Measurements from ENCODE around the gene SAMD1. TPM values are rescaled to one million over a fixed set of nuclear protein-coding genes. Genes with fewer than 3 reads are reported as not detected.

The SAMD1 gene
- total and polyA plus RNA-seq, 2 experiments from 2014 or later: 112 to 136 TPM

DNA sequence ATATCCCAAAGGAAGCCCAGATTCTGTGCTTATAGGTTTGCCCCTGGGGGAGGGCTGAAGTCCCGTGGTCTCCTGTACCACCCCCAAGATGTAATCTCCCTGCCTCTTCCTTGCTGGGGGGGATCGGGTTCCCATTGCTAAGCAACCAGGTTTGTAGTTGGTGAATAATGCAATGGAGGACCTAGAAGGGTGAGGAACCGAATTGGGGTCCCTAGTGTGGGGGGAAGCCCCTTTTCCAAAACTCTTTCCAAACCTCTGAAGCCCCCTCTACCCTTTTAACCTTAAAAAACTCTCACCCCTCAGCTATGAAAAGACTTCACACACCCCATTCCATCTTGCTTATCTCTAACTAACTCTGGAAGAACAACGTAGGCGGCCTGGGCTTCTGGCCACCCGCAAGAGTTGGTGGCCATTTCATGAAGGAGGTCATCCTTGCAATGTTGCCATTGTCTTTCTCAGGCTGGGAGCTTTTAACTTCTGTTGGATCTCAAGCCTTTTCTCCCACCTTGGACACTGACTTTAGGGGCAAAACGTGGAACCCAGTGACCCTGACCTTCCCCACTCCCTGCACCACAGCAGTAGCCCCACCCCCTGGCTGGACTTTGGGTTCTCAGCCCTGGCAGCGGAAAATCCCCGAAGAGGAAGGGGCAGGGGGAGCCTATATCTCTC, 29.3 kb downstream of the SAMD1 start:
- peaks cover 23% of the 10 kb centered on the region for H3K27me3 ChIP-seq
- H3K9me3 ChIP-seq (ENCODE audit: low read depth): no peaks in the 10 kb centered on the region
- DNase-seq (ENCODE audit: low read depth in 1 of 2, low spot score in 1 of 2): peak in 1 of 2 donors; percentile 44
- H3K4me3 ChIP-seq: no peak overlapping the region
- H3K36me3 ChIP-seq: no peaks in the 10 kb centered on the region
- peaks cover 4% of the 10 kb centered on the region for H3K4me1 ChIP-seq (ENCODE audit: low read depth)
- TF ChIP-seq, protein P1, sequence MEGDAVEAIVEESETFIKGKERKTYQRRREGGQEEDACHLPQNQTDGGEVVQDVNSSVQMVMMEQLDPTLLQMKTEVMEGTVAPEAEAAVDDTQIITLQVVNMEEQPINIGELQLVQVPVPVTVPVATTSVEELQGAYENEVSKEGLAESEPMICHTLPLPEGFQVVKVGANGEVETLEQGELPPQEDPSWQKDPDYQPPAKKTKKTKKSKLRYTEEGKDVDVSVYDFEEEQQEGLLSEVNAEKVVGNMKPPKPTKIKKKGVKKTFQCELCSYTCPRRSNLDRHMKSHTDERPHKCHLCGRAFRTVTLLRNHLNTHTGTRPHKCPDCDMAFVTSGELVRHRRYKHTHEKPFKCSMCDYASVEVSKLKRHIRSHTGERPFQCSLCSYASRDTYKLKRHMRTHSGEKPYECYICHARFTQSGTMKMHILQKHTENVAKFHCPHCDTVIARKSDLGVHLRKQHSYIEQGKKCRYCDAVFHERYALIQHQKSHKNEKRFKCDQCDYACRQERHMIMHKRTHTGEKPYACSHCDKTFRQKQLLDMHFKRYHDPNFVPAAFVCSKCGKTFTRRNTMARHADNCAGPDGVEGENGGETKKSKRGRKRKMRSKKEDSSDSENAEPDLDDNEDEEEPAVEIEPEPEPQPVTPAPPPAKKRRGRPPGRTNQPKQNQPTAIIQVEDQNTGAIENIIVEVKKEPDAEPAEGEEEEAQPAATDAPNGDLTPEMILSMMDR (IDR thresholded peaks at IDR 0.05; ENCODE audit: low read depth, low read length): no peak
- no peak overlapping the region for H3K27ac ChIP-seq

GRCh38 chr19:14059652-14060155, 30.8 kb downstream of the SAMD1 start:
- no peak for DNase-seq (ENCODE audit: low read depth in 1 of 2, low spot score in 1 of 2)
- H3K27ac ChIP-seq: no peak overlapping the region
- H3K27me3 ChIP-seq: peaks cover 23% of the 10 kb centered on the region
- TF ChIP-seq, protein P1 (IDR thresholded peaks at IDR 0.05; ENCODE audit: low read depth, low read length): no peak
- H3K36me3 ChIP-seq: no peaks in the 10 kb centered on the region
- no peaks in the 10 kb centered on the region for H3K9me3 ChIP-seq (ENCODE audit: low read depth)
- no peak overlapping the region for H3K4me3 ChIP-seq
- peaks cover 4% of the 10 kb centered on the region for H3K4me1 ChIP-seq (ENCODE audit: low read depth)

DNA sequence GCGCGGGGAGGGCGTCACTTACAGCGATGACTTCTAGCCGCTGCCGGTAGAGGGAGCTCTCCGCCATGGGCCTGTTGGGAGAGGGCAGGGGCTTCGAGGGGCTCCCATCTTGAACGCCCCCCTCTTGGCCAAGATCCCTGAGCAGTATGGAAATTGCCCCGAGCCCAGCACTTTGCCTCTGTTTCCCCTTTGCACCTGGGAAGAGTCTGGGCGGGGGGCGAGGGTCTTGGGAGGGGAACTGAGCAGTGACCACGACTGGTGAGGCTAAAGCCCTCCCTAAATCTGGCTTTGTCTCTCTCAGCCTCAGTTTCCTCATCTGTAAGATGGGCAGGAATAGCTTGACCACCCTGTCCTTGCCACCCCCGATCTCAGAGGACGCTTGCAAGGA, 31.5 kb downstream of the SAMD1 start:
- no peaks in the 10 kb centered on the region for H3K9me3 ChIP-seq (ENCODE audit: low read depth)
- peaks cover 23% of the 10 kb centered on the region for H3K27me3 ChIP-seq
- no peaks in the 10 kb centered on the region for H3K36me3 ChIP-seq
- no peak overlapping the region for H3K27ac ChIP-seq
- DNase-seq (ENCODE audit: low read depth in 1 of 2, low spot score in 1 of 2): peak; percentile 8 to 33
- TF ChIP-seq, protein P1 (IDR thresholded peaks at IDR 0.05; ENCODE audit: low read depth, low read length): peak; percentile 84
- H3K4me3 ChIP-seq: no peak overlapping the region
- peaks cover 4% of the 10 kb centered on the region for H3K4me1 ChIP-seq (ENCODE audit: low read depth)

DNA sequence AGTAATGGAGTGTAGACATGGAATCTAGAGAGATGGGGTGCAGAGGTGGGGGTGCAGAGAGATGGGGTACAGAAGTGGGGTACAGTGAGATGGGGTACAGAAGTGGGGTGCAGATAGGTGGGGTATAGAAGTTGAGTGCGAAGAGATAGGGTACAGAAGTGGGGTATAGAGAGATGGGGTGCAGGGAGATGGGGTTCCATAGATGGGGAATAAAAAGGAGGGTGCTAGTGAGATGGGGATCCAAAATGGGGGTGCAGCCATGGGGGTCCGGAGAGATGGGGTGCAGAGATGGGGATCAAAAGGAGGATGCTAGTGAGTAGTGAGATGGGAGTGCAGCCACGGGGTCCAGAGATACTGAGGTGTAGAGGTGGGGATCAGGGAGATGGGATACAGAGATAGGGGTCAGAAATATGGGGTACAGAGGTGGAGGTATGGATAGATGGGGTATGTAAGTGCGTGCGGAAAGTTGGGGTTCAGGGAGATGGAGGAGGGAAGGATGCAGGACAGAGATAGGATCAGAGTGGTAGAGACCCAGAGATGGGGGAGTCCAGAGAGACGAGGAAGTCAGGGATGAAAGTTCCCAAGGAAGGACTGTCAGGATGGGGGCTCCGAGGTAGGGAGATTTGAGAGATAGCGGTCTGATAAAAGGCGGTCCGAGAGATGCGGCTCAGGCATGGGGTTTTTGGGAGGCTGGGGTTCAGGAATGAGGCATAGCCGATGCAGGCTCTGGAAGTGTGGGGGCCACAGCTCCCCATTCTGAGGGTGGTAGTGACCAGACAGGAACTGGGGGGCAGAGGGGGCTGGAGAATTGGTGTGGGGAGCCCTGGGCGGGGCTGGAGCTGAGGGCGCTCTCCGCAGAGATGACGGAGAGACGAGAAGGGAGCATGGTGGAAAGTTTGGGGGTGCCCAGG, 32.1 kb downstream of the SAMD1 start:
- Histone ChIP-seq H3K36me3 (no peaks in the 10 kb centered on the region), H3K4me3 (peak overlapping the region; percentile 27), H3K27me3 (peaks cover 23% of the 10 kb centered on the region), H3K27ac (no peak overlapping the region), H3K4me1 (ENCODE audit: low read depth) (peaks cover 4% of the 10 kb centered on the region), H3K9me3 (ENCODE audit: low read depth) (no peaks in the 10 kb centered on the region)
- TF ChIP-seq, protein P1 (IDR thresholded peaks at IDR 0.05; ENCODE audit: low read depth, low read length): no peak
- DNase-seq (ENCODE audit: low read depth in 1 of 2, low spot score in 1 of 2): no peak

DNA sequence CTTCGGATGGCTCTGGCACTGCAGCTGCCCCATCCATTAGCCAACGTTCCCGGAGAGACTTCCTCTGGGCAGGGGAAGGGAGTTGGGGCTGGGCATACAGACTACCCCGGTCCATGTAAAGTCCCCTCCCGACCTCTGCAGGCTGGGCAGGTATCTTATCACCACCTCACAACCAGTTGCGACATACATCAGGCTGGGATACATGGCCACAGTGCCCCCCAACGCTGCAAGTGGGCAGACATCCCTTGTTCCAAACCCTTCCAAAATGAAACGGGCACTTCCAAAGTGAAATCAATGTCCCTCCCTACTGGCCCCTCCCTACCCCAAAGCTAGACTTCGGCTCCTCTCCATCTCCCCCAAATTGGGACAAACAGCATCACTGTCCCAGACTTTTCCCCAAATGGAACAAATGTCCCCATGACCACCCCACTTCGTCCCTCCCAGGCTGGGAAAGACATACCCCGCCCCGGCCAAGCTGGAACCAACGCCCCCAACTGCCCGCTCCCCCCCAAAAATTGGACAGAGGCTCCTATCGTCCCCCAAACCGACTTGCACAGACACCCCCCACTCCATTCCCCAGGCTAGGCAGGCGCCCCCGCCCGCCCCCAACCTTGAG, 33.7 kb downstream of the SAMD1 start:
- peaks cover 4% of the 10 kb centered on the region for H3K4me1 ChIP-seq (ENCODE audit: low read depth)
- H3K9me3 ChIP-seq (ENCODE audit: low read depth): no peaks in the 10 kb centered on the region
- H3K36me3 ChIP-seq: no peaks in the 10 kb centered on the region
- TF ChIP-seq, protein P1 (IDR thresholded peaks at IDR 0.05; ENCODE audit: low read depth, low read length): no peak
- H3K27me3 ChIP-seq: peaks cover 23% of the 10 kb centered on the region
- peak overlapping the region; percentile 27 for H3K4me3 ChIP-seq
- DNase-seq (ENCODE audit: low read depth in 1 of 2, low spot score in 1 of 2): peak in 1 of 2 donors; percentile 5
- H3K27ac ChIP-seq: no peak overlapping the region

All from cardiac muscle cell (in vitro differentiated cells and primary cell).